GM18502 (cell line): ENCODE data around the gene MEIG1.
"Not testable (repeated sequence)": the region's sequence is repeated elsewhere in the genome, so short reads cannot be mapped to it uniquely, and the experiment has no call there.

Experiments used
- ATAC-seq: cut with Tn5 transposase; IDR thresholded peaks from one replicate; pipeline ENCODE4 v1.9.1; 2021; ENCODE audit warnings: mild to moderate bottlenecking; ENCODE audit not compliant: unreplicated experiment, poor library complexity

MEIG1 gene

DNA sequence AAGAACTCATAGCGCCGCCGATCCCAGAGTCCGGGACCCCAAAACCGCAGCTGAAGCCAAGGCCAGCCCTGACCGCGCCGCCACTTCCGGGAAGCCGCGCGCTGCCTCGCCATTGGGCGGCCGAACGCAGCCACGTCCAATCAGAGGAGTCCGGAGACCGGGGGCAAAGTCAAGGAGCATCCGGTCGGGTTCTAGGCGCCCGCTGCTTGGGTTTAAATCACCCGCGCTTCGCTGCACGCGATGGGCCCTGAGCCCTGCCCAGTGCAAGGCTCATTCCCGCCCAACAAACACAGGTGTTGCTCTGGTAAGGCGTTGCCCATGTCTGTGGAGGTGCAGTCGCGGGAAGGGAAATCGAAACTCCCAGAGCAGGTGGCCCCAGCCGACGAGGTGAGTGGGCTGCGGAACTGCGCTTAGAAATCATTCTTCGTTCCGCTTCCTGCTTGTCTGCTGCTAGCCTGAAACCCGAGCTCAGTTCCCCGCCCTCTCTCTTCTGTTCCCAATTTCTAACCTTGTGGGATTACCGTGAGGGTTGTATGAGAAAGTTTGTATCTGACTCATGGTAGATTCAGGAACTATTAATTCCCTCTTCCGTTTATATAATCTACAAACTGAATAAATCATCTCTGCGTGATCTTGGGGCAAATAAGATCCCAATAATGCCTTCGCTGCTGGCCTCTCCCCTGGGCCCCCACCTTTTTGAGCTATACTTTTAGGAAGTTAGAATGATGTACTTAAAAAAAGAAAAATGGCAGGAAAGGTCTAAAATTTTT is 5.0 kb upstream of the MEIG1 start, which contains the start of gene DCLRE1C:
TSS of gene DCLRE1C (minus strand) at position 96 of the 770 bp plus-strand sequence. CDS start at position 10, 86 bp downstream.
- ATAC-seq, result peak; percentile 81

DNA sequence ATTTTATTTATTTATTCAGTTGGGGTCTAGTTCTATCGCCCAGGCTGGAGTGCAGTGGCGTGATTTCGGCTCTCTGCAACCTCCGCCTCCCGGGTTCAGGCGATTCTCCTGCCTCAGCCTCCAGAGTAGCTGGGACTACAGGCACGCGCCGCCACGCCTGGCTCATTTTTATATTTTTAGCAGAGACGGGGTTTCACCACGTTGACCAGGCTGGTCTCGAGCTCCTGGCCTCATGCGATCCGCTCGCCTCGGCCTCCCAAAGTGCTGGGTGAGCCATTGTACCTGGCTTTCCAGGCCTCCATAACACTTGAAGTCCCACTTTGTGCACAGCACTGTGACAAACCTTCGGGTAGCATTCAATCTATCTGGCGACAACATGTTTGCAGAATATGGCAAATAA is 4.3 kb upstream of the MEIG1 start:
- ATAC-seq, result no peak

- ATAC-seq, result no peak
These were observed 342 bp upstream of the MEIG1 start for GRCh38 chr10:14958872-14959220.

GRCh38 chr10:14967897-14968296 is 8.7 kb downstream of the MEIG1 start:
- ATAC-seq, result no peak

DNA sequence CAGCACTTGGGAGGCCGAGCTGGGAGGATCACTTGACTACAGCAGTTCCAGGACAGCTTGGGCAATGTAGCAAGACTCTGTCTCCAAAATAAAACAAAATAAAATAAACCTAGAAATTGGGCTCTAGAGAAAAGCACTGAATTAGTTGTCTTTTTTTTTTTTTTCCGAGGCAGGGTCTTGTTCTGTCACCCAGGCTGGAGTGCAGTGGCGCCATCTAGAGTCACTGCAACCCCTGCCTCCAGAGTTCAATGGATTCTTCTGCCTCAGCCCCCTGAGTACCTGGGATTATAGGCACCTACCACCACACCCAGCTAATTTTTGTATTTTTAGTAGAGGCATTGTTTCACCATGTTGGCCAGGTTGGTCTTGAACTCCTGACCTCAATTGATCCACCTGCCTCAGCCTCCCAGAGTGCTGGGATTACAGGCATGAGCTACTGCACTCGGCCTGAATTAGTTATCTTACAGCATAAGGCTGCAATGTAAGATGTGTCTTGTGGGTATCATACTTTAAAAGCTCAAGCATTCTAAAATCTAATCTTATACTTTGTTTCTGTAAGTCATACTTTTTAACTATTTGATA is 12.8 kb downstream of the MEIG1 start:
- ATAC-seq, result no peak

GRCh38 chr10:14974153-14974998 is 15.2 kb downstream of the MEIG1 start:
- not testable (repeated sequence) for ATAC-seq

- no peak for ATAC-seq
These were observed 16.6 kb downstream of the MEIG1 start for GRCh38 chr10:14975672-14976273.

DNA sequence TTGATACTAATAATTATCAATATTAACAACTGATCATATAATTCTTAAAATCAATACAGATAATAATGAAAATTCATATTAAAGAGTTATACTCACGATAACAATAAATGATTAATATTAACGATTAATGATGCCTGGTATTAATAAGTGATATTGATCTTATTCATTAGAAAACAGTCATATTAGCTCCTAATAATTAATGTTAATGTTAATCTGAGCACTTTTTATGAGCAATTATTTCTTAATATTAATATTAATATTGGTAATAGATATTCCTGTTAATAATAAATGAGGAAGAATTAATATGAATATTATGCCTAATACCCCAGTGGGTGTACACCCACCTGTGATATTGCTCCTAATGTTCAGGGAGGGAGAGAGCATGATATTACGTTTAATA is 23.6 kb downstream of the MEIG1 start:
- no peak for ATAC-seq

DNA sequence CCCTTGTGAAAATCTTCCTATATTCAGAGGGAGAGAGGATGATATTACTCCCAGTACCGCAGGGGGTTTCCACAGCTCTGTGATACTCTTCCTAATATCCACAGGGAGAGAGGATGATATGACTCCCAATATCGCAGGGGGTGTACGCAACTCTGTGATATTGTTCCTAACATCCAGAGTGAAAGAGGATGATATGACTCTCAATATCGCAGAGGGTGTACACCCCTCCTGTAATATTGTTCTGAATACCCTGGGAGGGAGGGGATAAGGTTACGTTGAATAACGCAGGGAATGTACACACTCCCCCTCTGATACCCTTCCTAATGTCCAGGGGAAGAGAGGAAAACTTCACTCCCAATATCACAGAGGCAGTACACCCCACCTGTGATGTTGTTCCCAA is 30.4 kb downstream of the MEIG1 start:
- not testable (repeated sequence) for ATAC-seq

- ATAC-seq, result not testable (repeated sequence)
These were observed 32.0 kb downstream of the MEIG1 start for GRCh38 chr10:14991035-14991749.

GRCh38 chr10:14992336-14992735 is 33.1 kb downstream of the MEIG1 start:
- not testable (repeated sequence) for ATAC-seq

GRCh38 chr10:14993500-14994455 is 34.6 kb downstream of the MEIG1 start:
- ATAC-seq, result not testable (repeated sequence)

GRCh38 chr10:14995964-14996565 is 36.9 kb downstream of the MEIG1 start:
- ATAC-seq, result no peak

- not testable (repeated sequence) for ATAC-seq
These were observed 54.3 kb downstream of the MEIG1 start for GRCh38 chr10:15013530-15013929.

DNA sequence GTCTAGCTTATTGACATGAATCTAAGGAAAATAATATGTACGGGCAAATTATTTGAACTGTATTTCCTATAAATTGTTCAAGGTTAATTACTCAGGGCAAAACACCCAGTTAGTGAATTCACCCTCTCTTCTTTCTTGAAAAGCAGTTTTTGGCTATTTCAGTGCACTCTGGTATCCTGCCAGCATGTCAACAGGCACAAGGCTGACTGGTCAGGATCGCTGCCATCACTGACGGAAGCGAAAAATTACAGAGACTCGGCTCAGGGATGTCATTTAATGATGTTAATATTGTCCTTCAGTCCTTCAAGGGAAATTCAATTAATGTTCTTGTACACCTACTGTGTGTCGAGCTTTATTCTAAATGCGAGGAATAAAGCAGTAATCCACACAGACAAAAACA is 56.3 kb downstream of the MEIG1 start:
- no peak for ATAC-seq

GRCh38 chr10:15020966-15021365 is 61.8 kb downstream of the MEIG1 start:
- not testable (repeated sequence) for ATAC-seq
